Upper lobe of left lung (tissue), 6 donors: Measurements from ENCODE around the gene LSM12. TPM values are rescaled to one million over a fixed set of nuclear protein-coding genes. Genes with fewer than 3 reads are reported as not detected.

Source experiments
- ATAC-seq, 2 donors: fragments of 200-7000 bp; cut with Tn5 transposase; one replicate each; pipeline ENCODE4 v1.9.1; 2022; ENCODE audit warnings: mild to moderate bottlenecking in 2 of 2, moderate library complexity in 2 of 2; ENCODE audit not compliant: low FRiP score in 2 of 2
- DNase-seq, 2 donors: peaks; one replicate each; pipeline ENCODE4 v3.0.0-alpha.2; 2019 to 2020
- H3K27ac ChIP-seq, 4 donors: fragments of 200-600 bp; sonication (generic); one replicate each; pipeline ENCODE4 v1.5.1; 2016 to 2019
- H3K27me3 ChIP-seq, 4 donors: fragments of 200-600 bp; sonication (generic); one replicate each; pipeline ENCODE4 v1.5.1; 2017 to 2019
- H3K36me3 ChIP-seq, 4 donors: fragments of 200-600 bp; sonication (generic); one replicate each; pipeline ENCODE4 v1.5.1; 2016 to 2019
- H3K4me1 ChIP-seq, 4 donors: fragments of 200-600 bp; sonication (generic); one replicate each; pipeline ENCODE4 v1.5.1; 2018 to 2019
- H3K4me3 ChIP-seq, 4 donors: fragments of 200-600 bp; sonication (generic); one replicate each; pipeline ENCODE4 v1.5.1; 2017 to 2019; ENCODE audit warnings: mild to moderate bottlenecking in 2 of 4, moderate library complexity in 1 of 4
- H3K9me3 ChIP-seq, 4 donors: fragments of 200-600 bp; sonication (generic); one replicate each; pipeline ENCODE4 v1.5.1; 2018 to 2019
- CTCF ChIP-seq, 6 experiments: fragments of 450-650 bp in 4 of 6; fragments of 200-600 bp in 2 of 6; sonication (generic) in 2 of 6; IDR thresholded peaks; one replicate each; pipeline ENCODE4 v1.5.1; 2016 to 2019; ENCODE audit warnings: antibody characterized with exemption in 6 of 6
- EP300 ChIP-seq, 4 donors: sonication (generic); formaldehyde crosslinking; IDR thresholded peaks; one replicate each; pipeline ENCODE4 v1.5.1; 2017; ENCODE audit warnings: antibody characterized with exemption in 4 of 4, control low read depth in 2 of 4
- POLR2A ChIP-seq, 4 donors: fragments of 450-650 bp; IDR thresholded peaks; one replicate each; pipeline ENCODE4 v1.5.1; 2016 to 2017; ENCODE audit warnings: antibody characterized with exemption in 4 of 4, mild to moderate bottlenecking in 2 of 4
- POLR2AphosphoS5 ChIP-seq, 2 donors: sonication (generic); formaldehyde crosslinking; IDR thresholded peaks; one replicate each; pipeline ENCODE4 v1.5.1; 2017; ENCODE audit warnings: antibody characterized with exemption in 2 of 2
- WGBS, 2 donors: methylation state at CpG; one replicate each; pipeline ENCODE4 v1.1.5; 2017 to 2018; 5-methylcytosine and 5-hydroxymethylcytosine counted together
- total RNA-seq, 6 donors: library from RNA; depleted of rRNA in 4 of 6; stranded (reverse); fragments of >200 nt in 4 of 6; gene quantifications; one replicate each; pipeline versions ENCODE4 v1.1.0 to v1.2.1, GENCODE V29; 2016 to 2021
- donor health status: DM: no; HTN: no; CAD: no; lungs with moderate emphysema.
- donor health status: DM: no; HTN: yes; CAD: no; lungs with severe emphysema.

LSM12 gene
- total RNA-seq, 6 donors from 2014 or later: 14.8 to 38.3 (median 33.6) TPM

DNA sequence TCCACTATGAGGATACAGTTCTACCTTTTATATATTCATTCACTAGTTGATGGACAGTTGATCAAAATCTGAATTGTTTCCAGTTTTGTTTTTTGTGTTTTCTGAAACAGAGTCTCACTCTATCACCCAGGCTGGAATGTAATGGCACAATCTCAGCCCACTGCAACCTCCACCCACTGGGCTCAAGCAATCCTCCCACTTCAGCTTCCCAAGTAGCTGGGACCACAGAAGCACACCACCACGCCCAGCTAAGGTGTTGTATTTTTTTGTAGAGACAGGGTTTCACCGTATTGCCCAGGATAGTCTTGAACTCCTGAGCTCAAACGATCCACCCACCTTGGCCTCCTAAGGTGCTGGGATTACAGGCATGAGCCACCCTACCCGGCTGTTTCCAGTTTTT, 21.0 kb downstream of the LSM12 start:
- peaks cover 9 to 39% (median 17%) of the 10 kb centered on the region in 4 donors for H3K36me3 ChIP-seq
- no peak overlapping the region for H3K4me3 ChIP-seq
- no peaks in the 10 kb centered on the region for H3K9me3 ChIP-seq
- H3K4me1 ChIP-seq: peaks cover 28 to 35% (median 31%) of the 10 kb centered on the region in 4 donors
- ATAC-seq (no peak), DNase-seq (no peak)
- no peaks in the 10 kb centered on the region for H3K27me3 ChIP-seq
- H3K27ac ChIP-seq: no peak overlapping the region
- TF ChIP-seq POLR2A (IDR thresholded peaks at IDR 0.05) (no peak), EP300 (IDR thresholded peaks at IDR 0.05) (no peak), POLR2AphosphoS5 (IDR thresholded peaks at IDR 0.05) (no peak), CTCF (IDR thresholded peaks at IDR 0.05) (no peak)
- 80 to 91% methylated on average over 4 of the region's 4 CpGs for WGBS, 2 donors

GRCh38 chr17:44044071-44044470, 22.4 kb downstream of the LSM12 start:
- Histone ChIP-seq H3K36me3 (peaks cover 0 to 31% (median 7%) of the 10 kb centered on the region in 4 donors), H3K27ac (peak overlapping the region in 3 of 4 donors; percentile 15 to 53 (median 42)), H3K27me3 (no peaks in the 10 kb centered on the region), H3K4me1 (peaks cover 37 to 45% (median 39%) of the 10 kb centered on the region in 4 donors), H3K4me3 (no peak overlapping the region), H3K9me3 (no peaks in the 10 kb centered on the region)
- no peak for TF ChIP-seq CTCF (IDR thresholded peaks at IDR 0.05)
- DNase-seq: no peak
- no peak for ATAC-seq
- WGBS, 2 donors: 44 to 56% methylated on average over 1 of the region's 1 CpG

- peak overlapping the region in 3 of 4 donors; percentile 15 to 64 (median 53) for H3K27ac ChIP-seq
- H3K27me3 ChIP-seq: no peaks in the 10 kb centered on the region
- H3K4me1 ChIP-seq: peaks cover 37 to 45% (median 39%) of the 10 kb centered on the region in 4 donors
- H3K9me3 ChIP-seq: no peaks in the 10 kb centered on the region
- peaks cover 0 to 31% (median 7%) of the 10 kb centered on the region in 4 donors for H3K36me3 ChIP-seq
- DNase-seq (no peak), ATAC-seq (peak in 1 of 2 donors; percentile 71)
- 29 to 41% methylated on average over 4 of the region's 4 CpGs for WGBS, 2 donors
- no peak for TF ChIP-seq POLR2AphosphoS5 (IDR thresholded peaks at IDR 0.05)
- TF ChIP-seq CTCF (IDR thresholded peaks at IDR 0.05): no peak
- no peak for TF ChIP-seq POLR2A (IDR thresholded peaks at IDR 0.05)
- no peak for TF ChIP-seq EP300 (IDR thresholded peaks at IDR 0.05)
- H3K4me3 ChIP-seq: no peak overlapping the region
Measured at GRCh38 chr17:44043272-44043696, 23.2 kb downstream of the LSM12 start.

- peaks cover 37 to 45% (median 39%) of the 10 kb centered on the region in 4 donors for H3K4me1 ChIP-seq
- 65 to 66% methylated on average over 6 of the region's 6 CpGs for WGBS, 2 donors
- peak overlapping the region; percentile 22 to 69 (median 53) for H3K27ac ChIP-seq
- DNase-seq (no peak), ATAC-seq (no peak)
- H3K9me3 ChIP-seq: no peaks in the 10 kb centered on the region
- TF ChIP-seq POLR2AphosphoS5 (IDR thresholded peaks at IDR 0.05) (no peak), EP300 (IDR thresholded peaks at IDR 0.05) (no peak), POLR2A (IDR thresholded peaks at IDR 0.05) (no peak), CTCF (IDR thresholded peaks at IDR 0.05) (no peak)
- H3K4me3 ChIP-seq: no peak overlapping the region
- no peaks in the 10 kb centered on the region for H3K27me3 ChIP-seq
- H3K36me3 ChIP-seq: peaks cover 12 to 35% (median 24%) of the 10 kb centered on the region in 4 donors
Measured at GRCh38 chr17:44039829-44040635, 26.4 kb downstream of the LSM12 start.
